Measurements from ENCODE around the gene EVPL. TPM values are rescaled to one million over a fixed set of nuclear protein-coding genes. Genes with fewer than 3 reads are reported as not detected.

Gene EVPL
- polyA plus RNA-seq, 3 donors: not detected

DNA sequence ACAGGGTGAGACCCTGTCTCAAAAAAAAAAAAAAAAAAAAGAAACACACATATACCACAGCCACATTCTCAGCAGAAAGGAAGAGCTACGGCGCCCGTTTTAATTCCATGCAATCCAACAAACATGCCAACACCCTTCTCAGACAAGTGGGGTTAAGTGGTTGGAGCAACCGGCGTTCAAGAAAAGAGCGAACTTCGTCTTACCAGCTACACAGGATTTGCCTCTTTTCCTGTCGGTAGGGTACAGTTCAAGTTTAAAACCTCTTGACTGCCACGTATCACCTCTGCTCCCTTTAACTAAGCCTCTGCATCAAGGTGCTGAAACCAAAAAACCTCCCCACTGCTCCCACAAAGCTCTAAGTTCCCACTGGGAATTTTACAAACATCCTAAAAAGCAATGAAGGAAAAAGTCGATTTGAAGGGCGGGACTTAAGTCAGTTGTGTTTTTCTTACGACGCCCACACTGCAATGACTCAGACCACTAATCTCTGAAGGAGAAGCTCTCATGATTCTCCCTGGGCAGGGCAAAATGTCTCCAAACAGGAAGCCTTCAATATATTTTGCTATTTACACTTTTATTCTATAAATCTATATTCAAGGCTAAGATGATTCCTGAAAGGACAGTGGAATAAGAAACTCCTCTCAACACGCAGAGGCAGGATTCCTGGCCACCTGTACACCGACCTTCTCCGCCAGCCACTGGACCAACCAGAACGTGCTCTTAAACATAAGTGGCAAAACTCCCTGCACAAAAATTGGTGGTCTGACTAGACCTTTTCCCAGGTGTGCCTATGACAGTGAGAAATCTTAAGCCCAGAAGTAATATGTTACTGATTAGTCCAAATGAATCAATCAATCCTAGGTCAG, 26.4 kb upstream of the EVPL start:
- H3K79me2 ChIP-seq (ENCODE audit: insufficient read depth, low read length): peaks cover 9% of the 10 kb centered on the region
- H2AFZ ChIP-seq (ENCODE audit: insufficient read depth, low read depth, low read length, poor library complexity, severe bottlenecking): no peak overlapping the region
- H3K27me3 ChIP-seq (ENCODE audit: control insufficient read depth in 2 of 2, insufficient read depth in 2 of 2, low read length in 2 of 2): no peaks in the 10 kb centered on the region
- H3K4me1 Mint-ChIP-seq: peaks cover 20% of the 10 kb centered on the region
- H3K9ac ChIP-seq (ENCODE audit: insufficient read depth, low read length, poor library complexity, severe bottlenecking): no peak overlapping the region
- WGBS (ENCODE audit: insufficient coverage): 100% methylated on average over 7 of the region's 17 CpGs
- no peak overlapping the region for H3K27ac ChIP-seq (ENCODE audit: low read depth in 1 of 2, low read length in 2 of 2)
- no peak overlapping the region for H3K27ac Mint-ChIP-seq
- no peaks in the 10 kb centered on the region for H3K9me3 ChIP-seq (replicated peaks in 1 of 2; ENCODE audit: control insufficient read depth in 1 of 2, insufficient read depth in 1 of 2, low read length in 2 of 2)
- H3K9me3 Mint-ChIP-seq: no peaks in the 10 kb centered on the region
- H3K4me3 Mint-ChIP-seq: no peak overlapping the region
- H3K27me3 Mint-ChIP-seq (ENCODE audit: low read depth in 3 of 3): no peaks in the 10 kb centered on the region
- peaks cover 45% of the 10 kb centered on the region for H4K20me1 ChIP-seq (ENCODE audit: insufficient read depth, low read length)
- H3K36me3 ChIP-seq (replicated peaks in 1 of 2; ENCODE audit: control insufficient read depth in 1 of 2, insufficient read depth in 2 of 2, low read length in 2 of 2): peaks cover 70 to 97% of the 10 kb centered on the region in 2 donors
- no peak overlapping the region for H3K4me2 ChIP-seq (replicated peaks; ENCODE audit: extremely low read depth, low read length, poor library complexity, severe bottlenecking)
- DNase-seq: no peak
- intact Hi-C loops (cut with micrococcal nuclease): no loop called here
- H3K4me1 ChIP-seq (ENCODE audit: control insufficient read depth in 1 of 2, insufficient read depth in 2 of 2, low read length in 2 of 2): peaks cover 19 to 20% of the 10 kb centered on the region in 2 donors
- H3K4me3 ChIP-seq (replicated peaks in 1 of 3; ENCODE audit: low read depth in 2 of 3, low read length in 3 of 3): no peak overlapping the region
- TF ChIP-seq, protein P1, sequence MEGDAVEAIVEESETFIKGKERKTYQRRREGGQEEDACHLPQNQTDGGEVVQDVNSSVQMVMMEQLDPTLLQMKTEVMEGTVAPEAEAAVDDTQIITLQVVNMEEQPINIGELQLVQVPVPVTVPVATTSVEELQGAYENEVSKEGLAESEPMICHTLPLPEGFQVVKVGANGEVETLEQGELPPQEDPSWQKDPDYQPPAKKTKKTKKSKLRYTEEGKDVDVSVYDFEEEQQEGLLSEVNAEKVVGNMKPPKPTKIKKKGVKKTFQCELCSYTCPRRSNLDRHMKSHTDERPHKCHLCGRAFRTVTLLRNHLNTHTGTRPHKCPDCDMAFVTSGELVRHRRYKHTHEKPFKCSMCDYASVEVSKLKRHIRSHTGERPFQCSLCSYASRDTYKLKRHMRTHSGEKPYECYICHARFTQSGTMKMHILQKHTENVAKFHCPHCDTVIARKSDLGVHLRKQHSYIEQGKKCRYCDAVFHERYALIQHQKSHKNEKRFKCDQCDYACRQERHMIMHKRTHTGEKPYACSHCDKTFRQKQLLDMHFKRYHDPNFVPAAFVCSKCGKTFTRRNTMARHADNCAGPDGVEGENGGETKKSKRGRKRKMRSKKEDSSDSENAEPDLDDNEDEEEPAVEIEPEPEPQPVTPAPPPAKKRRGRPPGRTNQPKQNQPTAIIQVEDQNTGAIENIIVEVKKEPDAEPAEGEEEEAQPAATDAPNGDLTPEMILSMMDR (IDR thresholded peaks at IDR 0.05): no peak
- H3K36me3 Mint-ChIP-seq: peaks cover 74 to 96% of the 10 kb centered on the region in 2 donors

GRCh38 chr17:76051561-76051960, 24.5 kb upstream of the EVPL start:
- no peak overlapping the region for H3K27ac Mint-ChIP-seq
- Histone ChIP-seq H3K36me3 (replicated peaks in 1 of 2; ENCODE audit: control insufficient read depth in 1 of 2, insufficient read depth in 2 of 2, low read length in 2 of 2) (peaks cover 63 to 96% of the 10 kb centered on the region in 2 donors), H4K20me1 (ENCODE audit: insufficient read depth, low read length) (peaks cover 50% of the 10 kb centered on the region), H3K4me1 (ENCODE audit: control insufficient read depth in 1 of 2, insufficient read depth in 2 of 2, low read length in 2 of 2) (peaks cover 27 to 28% of the 10 kb centered on the region in 2 donors), H3K4me2 (replicated peaks; ENCODE audit: extremely low read depth, low read length, poor library complexity, severe bottlenecking) (no peak overlapping the region), H3K27me3 (ENCODE audit: control insufficient read depth in 2 of 2, insufficient read depth in 2 of 2, low read length in 2 of 2) (no peaks in the 10 kb centered on the region), H3K27ac (ENCODE audit: low read depth in 1 of 2, low read length in 2 of 2) (no peak overlapping the region), H3K9ac (ENCODE audit: insufficient read depth, low read length, poor library complexity, severe bottlenecking) (no peak overlapping the region), H3K4me3 (replicated peaks in 1 of 3; ENCODE audit: low read depth in 2 of 3, low read length in 3 of 3) (no peak overlapping the region), H3K79me2 (ENCODE audit: insufficient read depth, low read length) (peaks cover 9% of the 10 kb centered on the region), H3K9me3 (replicated peaks in 1 of 2; ENCODE audit: control insufficient read depth in 1 of 2, insufficient read depth in 1 of 2, low read length in 2 of 2) (no peaks in the 10 kb centered on the region), H2AFZ (ENCODE audit: insufficient read depth, low read depth, low read length, poor library complexity, severe bottlenecking) (no peak overlapping the region)
- TF ChIP-seq, protein P1 (IDR thresholded peaks at IDR 0.05): no peak
- peaks cover 0 to 4% (median 0%) of the 10 kb centered on the region in 7 donors for H3K9me3 Mint-ChIP-seq
- no peak overlapping the region for H3K4me3 Mint-ChIP-seq
- intact Hi-C loops (cut with micrococcal nuclease): no loop called here
- no peak for DNase-seq
- H3K27me3 Mint-ChIP-seq (ENCODE audit: low read depth in 3 of 3): no peaks in the 10 kb centered on the region
- H3K36me3 Mint-ChIP-seq: peaks cover 66 to 95% of the 10 kb centered on the region in 2 donors
- peaks cover 28% of the 10 kb centered on the region for H3K4me1 Mint-ChIP-seq
- 86% methylated on average over 2 of the region's 6 CpGs for WGBS (ENCODE audit: insufficient coverage)

All from CD14-positive monocyte (primary cell).